ENCODE results near the gene APOC3. TPM values are rescaled to one million over a fixed set of nuclear protein-coding genes. Genes with fewer than 3 reads are reported as not detected.
A peak's percentile ranks its signal among the peaks of the same experiment; 100 is the strongest.

The APOC3 gene
- total RNA-seq, 1 donor from 2014 or later: not detected

DNA sequence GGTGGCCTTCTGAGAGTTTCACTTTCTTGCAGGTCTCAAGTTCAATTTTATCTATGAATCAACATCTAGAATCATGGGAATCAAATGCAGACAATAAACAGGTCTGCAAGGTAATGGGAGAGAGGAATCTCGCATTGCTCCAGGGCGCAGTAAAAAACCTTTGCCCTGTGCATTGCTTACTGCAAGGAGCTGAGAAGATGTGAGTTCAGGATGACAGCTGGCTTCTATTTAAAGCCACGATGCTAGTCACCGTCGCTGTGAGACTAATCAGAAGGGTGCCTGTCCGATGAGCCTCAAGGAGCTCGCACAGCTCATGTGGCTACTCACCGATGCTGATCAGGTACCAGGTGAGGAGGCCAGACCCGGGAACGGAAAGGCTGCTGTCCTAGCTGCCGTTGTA, 37.9 kb downstream of the APOC3 start:
- Histone ChIP-seq H3K4me3 (no peak overlapping the region), H3K27ac (replicated peaks) (peak overlapping the region; percentile 59), H3K4me1 (peaks cover 79% of the 10 kb centered on the region), H3K36me3 (peaks cover 54% of the 10 kb centered on the region), H3K9me3 (replicated peaks) (no peaks in the 10 kb centered on the region), H3K27me3 (ENCODE audit: low read depth) (no peaks in the 10 kb centered on the region)
- intact Hi-C loops (cut with micrococcal nuclease): no loop called here
- TF ChIP-seq, protein P1, sequence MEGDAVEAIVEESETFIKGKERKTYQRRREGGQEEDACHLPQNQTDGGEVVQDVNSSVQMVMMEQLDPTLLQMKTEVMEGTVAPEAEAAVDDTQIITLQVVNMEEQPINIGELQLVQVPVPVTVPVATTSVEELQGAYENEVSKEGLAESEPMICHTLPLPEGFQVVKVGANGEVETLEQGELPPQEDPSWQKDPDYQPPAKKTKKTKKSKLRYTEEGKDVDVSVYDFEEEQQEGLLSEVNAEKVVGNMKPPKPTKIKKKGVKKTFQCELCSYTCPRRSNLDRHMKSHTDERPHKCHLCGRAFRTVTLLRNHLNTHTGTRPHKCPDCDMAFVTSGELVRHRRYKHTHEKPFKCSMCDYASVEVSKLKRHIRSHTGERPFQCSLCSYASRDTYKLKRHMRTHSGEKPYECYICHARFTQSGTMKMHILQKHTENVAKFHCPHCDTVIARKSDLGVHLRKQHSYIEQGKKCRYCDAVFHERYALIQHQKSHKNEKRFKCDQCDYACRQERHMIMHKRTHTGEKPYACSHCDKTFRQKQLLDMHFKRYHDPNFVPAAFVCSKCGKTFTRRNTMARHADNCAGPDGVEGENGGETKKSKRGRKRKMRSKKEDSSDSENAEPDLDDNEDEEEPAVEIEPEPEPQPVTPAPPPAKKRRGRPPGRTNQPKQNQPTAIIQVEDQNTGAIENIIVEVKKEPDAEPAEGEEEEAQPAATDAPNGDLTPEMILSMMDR (IDR thresholded peaks at IDR 0.05; ENCODE audit: borderline replicate concordance): no peak
- no peak for DNase-seq

DNA sequence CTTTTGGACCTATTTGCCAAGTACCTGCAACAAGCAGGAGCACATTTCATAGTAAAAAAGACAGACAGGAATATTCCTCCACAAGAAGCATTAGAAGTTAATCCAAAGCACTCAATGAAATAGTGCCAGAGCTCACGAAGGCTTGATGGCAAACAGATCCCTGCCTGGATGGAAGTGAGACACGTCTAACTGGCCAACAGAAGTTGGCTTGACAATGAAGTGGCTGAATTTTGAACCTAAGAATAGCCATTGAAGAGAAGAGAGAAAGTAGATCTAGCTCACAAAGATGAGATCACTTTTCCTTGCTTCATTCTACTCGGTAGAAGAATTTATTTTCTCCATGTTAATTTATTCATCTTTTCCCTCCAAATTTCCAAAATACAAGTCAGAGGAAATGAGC, 38.4 kb downstream of the APOC3 start:
- no peak for DNase-seq
- Histone ChIP-seq H3K27ac (replicated peaks) (peak overlapping the region; percentile 59), H3K9me3 (replicated peaks) (no peaks in the 10 kb centered on the region), H3K36me3 (peaks cover 54% of the 10 kb centered on the region), H3K4me1 (peaks cover 83% of the 10 kb centered on the region), H3K4me3 (no peak overlapping the region), H3K27me3 (ENCODE audit: low read depth) (no peaks in the 10 kb centered on the region)
- intact Hi-C loops (cut with micrococcal nuclease): no loop called here
- TF ChIP-seq, protein P1 (IDR thresholded peaks at IDR 0.05; ENCODE audit: borderline replicate concordance): no peak

DNA sequence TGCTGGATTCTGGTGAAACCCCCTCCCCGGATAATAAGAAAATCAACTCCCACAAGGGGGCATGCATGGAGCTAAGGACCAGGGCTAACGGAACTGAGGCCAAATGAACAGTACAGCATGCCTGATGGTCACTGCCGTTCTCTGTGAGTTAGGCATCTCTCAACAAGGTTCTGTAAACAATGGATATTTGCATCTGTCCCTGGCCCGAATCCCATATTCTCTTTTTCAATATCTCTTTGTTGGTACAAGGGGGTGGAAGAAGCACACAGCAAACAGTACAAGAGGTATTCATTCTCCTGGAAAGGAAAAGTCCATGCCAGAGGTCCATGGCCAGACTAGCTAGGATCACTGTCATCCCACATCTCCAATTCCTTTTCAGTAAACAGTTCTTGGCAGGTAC, 39.9 kb downstream of the APOC3 start:
- intact Hi-C loops (cut with micrococcal nuclease): no loop called here
- H3K27me3 ChIP-seq (ENCODE audit: low read depth): no peaks in the 10 kb centered on the region
- DNase-seq: no peak
- TF ChIP-seq, protein P1 (IDR thresholded peaks at IDR 0.05; ENCODE audit: borderline replicate concordance): no peak
- H3K4me1 ChIP-seq: peaks cover 95% of the 10 kb centered on the region
- H3K4me3 ChIP-seq: no peak overlapping the region
- H3K27ac ChIP-seq (replicated peaks): no peak overlapping the region
- peaks cover 47% of the 10 kb centered on the region for H3K36me3 ChIP-seq
- no peaks in the 10 kb centered on the region for H3K9me3 ChIP-seq (replicated peaks)

DNA sequence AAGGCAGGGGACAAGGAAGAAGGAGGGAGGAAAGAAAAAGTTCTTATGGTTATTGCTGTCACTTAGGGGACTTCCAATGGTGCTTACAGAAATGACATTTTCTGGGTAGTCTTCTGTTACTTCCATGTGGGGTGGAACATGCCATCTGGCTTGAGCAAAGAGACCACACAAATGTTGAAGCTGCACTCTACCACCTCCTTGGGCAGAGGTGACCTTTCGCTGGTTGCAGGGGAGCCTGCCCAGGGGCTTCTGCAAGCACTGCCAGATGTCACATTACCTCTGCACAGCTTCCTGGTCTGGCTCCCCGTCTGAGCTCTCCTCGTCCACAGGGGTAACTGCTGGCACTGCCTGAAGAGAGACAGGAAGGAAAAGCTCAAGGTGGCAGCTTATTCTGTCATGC, 40.3 kb downstream of the APOC3 start:
- no peak for DNase-seq
- no peaks in the 10 kb centered on the region for H3K9me3 ChIP-seq (replicated peaks)
- peaks cover 95% of the 10 kb centered on the region for H3K4me1 ChIP-seq
- no peak overlapping the region for H3K4me3 ChIP-seq
- peak overlapping the region; percentile 76 for H3K27ac ChIP-seq (replicated peaks)
- H3K27me3 ChIP-seq (ENCODE audit: low read depth): no peaks in the 10 kb centered on the region
- peaks cover 45% of the 10 kb centered on the region for H3K36me3 ChIP-seq
- intact Hi-C loops (cut with micrococcal nuclease): no loop called here
- TF ChIP-seq, protein P1 (IDR thresholded peaks at IDR 0.05; ENCODE audit: borderline replicate concordance): no peak

DNA sequence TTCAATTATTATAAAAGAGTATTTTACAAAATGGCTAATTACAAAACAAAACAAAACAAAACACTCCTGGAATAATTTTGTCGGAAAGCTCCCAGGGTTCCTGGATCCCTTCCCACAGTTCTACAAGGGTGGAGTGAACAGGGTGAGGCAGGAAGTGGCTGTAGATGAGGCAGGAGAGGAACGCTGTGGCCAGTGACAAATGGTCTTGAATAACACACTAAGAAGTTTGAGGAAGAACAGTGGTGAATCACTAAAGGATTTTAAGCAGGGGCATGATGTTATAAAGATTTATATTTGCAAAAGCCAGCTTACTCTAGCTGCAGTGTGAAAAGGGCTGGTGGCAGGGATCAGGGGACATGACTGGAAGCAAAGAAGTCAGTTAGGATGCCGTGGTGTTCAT, 41.5 kb downstream of the APOC3 start:
- Histone ChIP-seq H3K36me3 (peaks cover 43% of the 10 kb centered on the region), H3K27me3 (ENCODE audit: low read depth) (no peaks in the 10 kb centered on the region), H3K4me1 (peaks cover 92% of the 10 kb centered on the region), H3K9me3 (replicated peaks) (no peaks in the 10 kb centered on the region), H3K27ac (replicated peaks) (peak overlapping the region; percentile 76), H3K4me3 (no peak overlapping the region)
- TF ChIP-seq, protein P1 (IDR thresholded peaks at IDR 0.05; ENCODE audit: borderline replicate concordance): no peak
- intact Hi-C loops (cut with micrococcal nuclease): no loop called here
- DNase-seq: no peak

DNA sequence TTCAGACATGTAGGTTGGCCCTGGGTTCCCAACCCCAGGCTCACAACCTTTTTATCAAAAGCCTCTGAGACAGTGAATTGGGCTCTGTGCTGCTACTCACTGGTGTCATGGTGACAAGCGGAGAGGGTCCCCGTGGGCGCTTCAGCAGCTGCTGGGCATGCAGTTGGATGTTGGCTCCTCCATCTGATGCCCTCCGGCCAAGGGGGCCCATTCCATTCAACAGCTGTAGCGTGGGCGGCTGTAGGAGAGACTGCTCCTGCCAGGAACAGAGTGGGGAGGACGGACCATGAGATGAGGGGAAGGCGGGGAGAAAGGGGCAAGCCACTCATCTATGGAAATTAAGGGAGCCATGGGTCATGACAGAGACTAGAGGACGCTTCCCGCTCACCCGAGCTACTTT, 43.7 kb downstream of the APOC3 start:
- TF ChIP-seq, protein P1 (IDR thresholded peaks at IDR 0.05; ENCODE audit: borderline replicate concordance): no peak
- peaks cover 82% of the 10 kb centered on the region for H3K4me1 ChIP-seq
- H3K36me3 ChIP-seq: peaks cover 25% of the 10 kb centered on the region
- no peaks in the 10 kb centered on the region for H3K27me3 ChIP-seq (ENCODE audit: low read depth)
- intact Hi-C loops (cut with micrococcal nuclease): no loop called here
- DNase-seq: no peak
- no peaks in the 10 kb centered on the region for H3K9me3 ChIP-seq (replicated peaks)
- peak overlapping the region; percentile 65 for H3K27ac ChIP-seq (replicated peaks)
- H3K4me3 ChIP-seq: no peak overlapping the region

Data from left ventricle myocardium inferior (tissue), 1 donor.